Caco-2 (cell line): ENCODE results near the gene TRPM5. TPM values are rescaled to one million over a fixed set of nuclear protein-coding genes. Genes with fewer than 3 reads are reported as not detected.

ENCODE experiments used
- BruUV-seq: library from RNA; stranded (reverse); fragments of 400-500 nt; replicated peaks from 2 replicates; lab custom pipeline; 2021; lab: Mats Ljungman, UMichigan
- CTCF ChIA-PET: fragments of 300-600 bp; sonication (Branson Sonifier 250); formaldehyde crosslinking; loops from one replicate; lab custom pipeline; 2022; ENCODE audit warnings: antibody characterized with exemption; lab: Charles Lee
- POLR2A ChIA-PET: fragments of 300-600 bp; sonication (Branson Sonifier 250); formaldehyde crosslinking; loops from one replicate; lab custom pipeline; 2022; ENCODE audit warnings: antibody characterized with exemption; lab: Charles Lee
- DNase-seq, 2 experiments: peaks; one replicate each; pipeline versions ENCODE4 v3.0.0 to v3.0.0-alpha.2; 2020 to 2022
- H3K27me3 ChIP-seq: replicated peaks from 2 replicates; pipeline ENCODE4 v1.6.0; 2011; ENCODE audit warnings: low read length; ENCODE audit not compliant: control insufficient read depth, insufficient read depth
- H3K36me3 ChIP-seq: 2 replicates; pipeline ENCODE4 v1.5.1; 2011; ENCODE audit warnings: low read length; ENCODE audit not compliant: control insufficient read depth, insufficient read depth
- H3K4me1 ChIP-seq: fragments of 250-450 bp; sonication (Bioruptor Pico); 2 replicates; pipeline ENCODE4 v1.5.1; 2020; ENCODE audit warnings: mild to moderate bottlenecking
- H3K4me3 ChIP-seq: 2 replicates; pipeline ENCODE4 v1.5.1; 2011; ENCODE audit warnings: low read depth, mild to moderate bottlenecking, control low read depth, low read length
- H3K9me3 ChIP-seq: fragments of 250-450 bp; sonication (Bioruptor Pico); 2 replicates; pipeline ENCODE4 v1.5.1; 2020; ENCODE audit warnings: mild to moderate bottlenecking, moderate library complexity
- H3K27ac Mint-ChIP-seq: one replicate; pipeline ENCODE4 v1.8.0; 2022; ENCODE audit warnings: mixed read lengths; ENCODE audit not compliant: unreplicated experiment
- H3K27me3 Mint-ChIP-seq: one replicate; pipeline ENCODE4 v1.8.0; 2022; ENCODE audit warnings: mixed read lengths; ENCODE audit not compliant: insufficient read depth, unreplicated experiment
- H3K36me3 Mint-ChIP-seq: one replicate; pipeline ENCODE4 v1.8.0; 2022; ENCODE audit warnings: mild to moderate bottlenecking, mixed read lengths; ENCODE audit not compliant: insufficient read depth, unreplicated experiment
- H3K4me1 Mint-ChIP-seq: one replicate; pipeline ENCODE4 v1.8.0; 2022; ENCODE audit warnings: low read depth, mixed read lengths; ENCODE audit not compliant: unreplicated experiment
- H3K4me3 Mint-ChIP-seq: one replicate; pipeline ENCODE4 v1.8.0; 2022; ENCODE audit warnings: mild to moderate bottlenecking, moderate library complexity, mixed read lengths; ENCODE audit not compliant: unreplicated experiment
- H3K9me3 Mint-ChIP-seq: one replicate; pipeline ENCODE4 v1.8.0; 2022; ENCODE audit warnings: mixed read lengths; ENCODE audit not compliant: unreplicated experiment
- intact Hi-C: fragments of 100-400 bp; cut with micrococcal nuclease; formaldehyde crosslinking; loops from one replicate; pipeline ENCODE4 v1.10.0; 2022; ENCODE audit not compliant: unreplicated experiment
- total RNA-seq: library from RNA; stranded (reverse); gene quantifications from 2 replicates; pipeline ENCODE4 v1.2.3, GENCODE V29; 2022
- TF ChIP-seq, protein P1 (sequence below), 2 experiments: fragments of 200-600 bp in 1 of 2; IDR thresholded peaks; 1 replicate in 1 of 2; 2 replicates in 1 of 2; pipeline versions ENCODE4 v1.5.1 to v1.8.0; 2011 to 2022; ENCODE audit warnings: antibody characterized with exemption in 1 of 2, control low read depth in 1 of 2, inconsistent platforms in 1 of 2, low read depth in 1 of 2, low read length in 1 of 2, mild to moderate bottlenecking in 1 of 2, moderate library complexity in 1 of 2; ENCODE audit not compliant: insufficient read depth in 1 of 2, severe bottlenecking in 1 of 2, unreplicated experiment in 1 of 2

Gene TRPM5
- total RNA-seq, 1 experiment from 2014 or later = not detected

DNA sequence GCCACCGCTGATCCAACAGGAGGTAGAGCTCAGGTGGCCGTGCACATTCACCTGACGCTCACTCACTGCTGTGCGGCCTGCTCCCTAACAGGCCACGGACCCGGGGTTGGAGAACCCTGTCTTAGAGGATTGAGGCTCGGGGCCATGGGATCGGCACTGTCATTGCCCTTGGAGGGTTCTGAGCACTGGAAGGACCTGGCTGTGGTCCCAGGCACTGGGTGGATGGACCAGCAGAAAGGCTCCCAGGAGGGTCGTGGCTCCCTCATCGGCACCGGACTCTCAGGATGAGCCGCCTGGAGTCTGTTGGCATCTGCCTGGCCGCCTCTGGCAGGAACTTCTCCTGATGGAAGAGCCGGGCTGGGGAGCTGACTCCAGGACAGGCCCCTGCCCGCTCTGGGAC is 7.0 kb upstream of the TRPM5 start:
- H3K27me3 Mint-ChIP-seq = peaks cover 6% of the 10 kb centered on the region
- DNase-seq = peak in 1 of 2 experiments; percentile 27
- no peak overlapping the region for H3K4me3 Mint-ChIP-seq
- no peaks in the 10 kb centered on the region for H3K9me3 Mint-ChIP-seq
- H3K27ac Mint-ChIP-seq = no peak overlapping the region
- Histone ChIP-seq H3K4me3 (no peak overlapping the region), H3K4me1 (no peaks in the 10 kb centered on the region), H3K27me3 (peaks cover 3% of the 10 kb centered on the region), H3K36me3 (no peaks in the 10 kb centered on the region), H3K9me3 (no peaks in the 10 kb centered on the region)
- TF ChIP-seq, protein P1, sequence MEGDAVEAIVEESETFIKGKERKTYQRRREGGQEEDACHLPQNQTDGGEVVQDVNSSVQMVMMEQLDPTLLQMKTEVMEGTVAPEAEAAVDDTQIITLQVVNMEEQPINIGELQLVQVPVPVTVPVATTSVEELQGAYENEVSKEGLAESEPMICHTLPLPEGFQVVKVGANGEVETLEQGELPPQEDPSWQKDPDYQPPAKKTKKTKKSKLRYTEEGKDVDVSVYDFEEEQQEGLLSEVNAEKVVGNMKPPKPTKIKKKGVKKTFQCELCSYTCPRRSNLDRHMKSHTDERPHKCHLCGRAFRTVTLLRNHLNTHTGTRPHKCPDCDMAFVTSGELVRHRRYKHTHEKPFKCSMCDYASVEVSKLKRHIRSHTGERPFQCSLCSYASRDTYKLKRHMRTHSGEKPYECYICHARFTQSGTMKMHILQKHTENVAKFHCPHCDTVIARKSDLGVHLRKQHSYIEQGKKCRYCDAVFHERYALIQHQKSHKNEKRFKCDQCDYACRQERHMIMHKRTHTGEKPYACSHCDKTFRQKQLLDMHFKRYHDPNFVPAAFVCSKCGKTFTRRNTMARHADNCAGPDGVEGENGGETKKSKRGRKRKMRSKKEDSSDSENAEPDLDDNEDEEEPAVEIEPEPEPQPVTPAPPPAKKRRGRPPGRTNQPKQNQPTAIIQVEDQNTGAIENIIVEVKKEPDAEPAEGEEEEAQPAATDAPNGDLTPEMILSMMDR (IDR thresholded peaks at IDR 0.05; ENCODE audit: insufficient read depth in 1 of 2, low read depth in 1 of 2, low read length in 1 of 2, severe bottlenecking in 1 of 2, unreplicated experiment in 1 of 2) = no peak
- ChIA-PET CTCF (no interaction called here), POLR2A (no interaction called here)
- H3K4me1 Mint-ChIP-seq = no peaks in the 10 kb centered on the region
- no TSS peak for BruUV-seq
- no peaks in the 10 kb centered on the region for H3K36me3 Mint-ChIP-seq
- intact Hi-C loops = no loop called here

DNA sequence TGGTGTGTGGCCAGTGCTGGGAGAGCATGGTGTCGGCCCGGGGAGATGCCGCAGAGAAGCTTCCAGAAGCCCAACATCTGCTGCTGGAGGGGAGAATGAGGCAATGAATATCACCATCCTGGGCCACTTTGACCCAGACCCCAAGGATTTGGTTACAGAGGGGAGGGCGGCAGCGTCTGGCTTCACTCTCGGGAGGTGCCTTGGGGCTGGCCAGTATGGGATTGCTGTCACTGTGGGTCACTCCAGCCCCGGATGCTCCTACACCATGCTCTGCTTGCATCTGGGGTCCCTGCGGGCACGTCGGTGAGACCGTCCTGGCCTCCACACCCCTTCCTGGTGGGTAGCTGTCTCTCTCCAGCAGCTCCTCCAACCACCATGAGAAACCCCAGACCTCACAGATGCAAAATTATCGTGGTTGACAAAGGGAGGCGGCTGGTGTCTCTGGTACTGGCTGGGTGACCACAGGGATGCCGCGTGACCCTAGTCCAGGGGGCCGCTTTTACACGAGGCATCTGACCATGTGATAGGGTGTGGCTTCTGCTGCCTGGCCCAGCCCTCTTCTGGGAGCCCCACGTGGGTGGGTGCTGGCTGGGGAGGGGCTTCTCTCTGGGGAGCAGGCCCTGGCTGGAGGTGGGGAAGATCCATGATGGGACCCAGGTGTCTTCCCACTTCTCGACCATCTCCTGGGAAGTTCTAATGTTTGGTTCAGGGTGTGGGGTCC is 6.2 kb upstream of the TRPM5 start:
- H3K36me3 ChIP-seq = no peaks in the 10 kb centered on the region
- CTCF ChIA-PET = no interaction called here
- intact Hi-C loops = no loop called here

DNA sequence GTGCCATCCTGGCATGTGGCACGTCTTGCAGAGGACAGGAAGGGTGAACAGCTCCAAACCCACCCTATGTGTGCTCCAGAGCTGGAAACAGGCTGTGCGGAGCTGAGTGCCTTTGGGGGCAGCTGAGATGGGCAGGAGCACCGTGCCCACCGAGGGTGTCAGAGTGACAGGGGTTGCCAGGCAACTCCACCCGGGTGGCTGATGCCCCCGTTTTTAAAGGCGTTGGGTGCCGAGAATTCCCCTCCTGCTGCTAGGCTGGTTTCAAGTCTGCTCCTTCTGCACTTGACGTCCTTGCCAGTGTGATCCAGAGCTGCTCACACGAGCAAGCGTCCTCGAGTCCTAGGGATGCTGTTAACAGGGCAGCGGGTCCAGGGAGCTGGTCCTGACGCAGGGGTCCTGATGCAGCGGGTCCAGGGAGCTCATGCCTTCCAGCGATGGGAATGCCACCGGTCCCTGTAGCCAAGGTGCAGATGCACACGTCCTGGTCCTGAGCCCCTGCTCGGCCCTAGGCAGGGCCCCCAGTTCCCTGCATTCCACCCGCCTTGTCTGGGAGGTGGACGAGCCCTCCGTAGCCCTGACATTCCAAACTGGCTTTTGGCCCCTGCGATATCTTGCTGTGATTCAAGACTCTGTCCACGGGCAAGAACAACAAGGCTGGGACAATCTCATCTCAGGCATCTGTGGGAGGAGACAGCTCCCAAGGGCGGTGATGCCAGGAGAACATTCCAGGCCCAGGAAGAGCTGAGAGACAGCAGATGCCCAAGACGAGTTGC is 5.4 kb upstream of the TRPM5 start:
- no peaks in the 10 kb centered on the region for H3K9me3 Mint-ChIP-seq
- H3K4me3 Mint-ChIP-seq = no peak overlapping the region
- Histone ChIP-seq H3K4me1 (no peaks in the 10 kb centered on the region), H3K9me3 (no peaks in the 10 kb centered on the region), H3K27me3 (peaks cover 6% of the 10 kb centered on the region), H3K36me3 (no peaks in the 10 kb centered on the region), H3K4me3 (no peak overlapping the region)
- no peak for DNase-seq
- ChIA-PET CTCF (no interaction called here), POLR2A (interaction anchor here (0.6 kb wide), 1 partner anchor 49 kb away, joined by 3 read pairs; the partner anchor contains the start of gene TSSC4)
- peaks cover 10% of the 10 kb centered on the region for H3K27me3 Mint-ChIP-seq
- BruUV-seq = no TSS peak
- intact Hi-C loops = no loop called here
- H3K36me3 Mint-ChIP-seq = no peaks in the 10 kb centered on the region
- H3K27ac Mint-ChIP-seq = no peak overlapping the region
- TF ChIP-seq, protein P1 (IDR thresholded peaks at IDR 0.05; ENCODE audit: insufficient read depth in 1 of 2, low read depth in 1 of 2, low read length in 1 of 2, severe bottlenecking in 1 of 2, unreplicated experiment in 1 of 2) = no peak
- no peaks in the 10 kb centered on the region for H3K4me1 Mint-ChIP-seq

More for the DNA sequence above, 6.2 kb upstream of the TRPM5 start:
- no peak for DNase-seq
- Histone ChIP-seq H3K9me3 (no peaks in the 10 kb centered on the region), H3K27me3 (peaks cover 4% of the 10 kb centered on the region), H3K4me3 (no peak overlapping the region), H3K4me1 (no peaks in the 10 kb centered on the region)
- BruUV-seq = no TSS peak
- no peak overlapping the region for H3K4me3 Mint-ChIP-seq
- no peaks in the 10 kb centered on the region for H3K4me1 Mint-ChIP-seq
- TF ChIP-seq, protein P1 (IDR thresholded peaks at IDR 0.05; ENCODE audit: insufficient read depth in 1 of 2, low read depth in 1 of 2, low read length in 1 of 2, severe bottlenecking in 1 of 2, unreplicated experiment in 1 of 2) = no peak
- POLR2A ChIA-PET = interaction anchor here (0.6 kb wide), 1 partner anchor 50 kb away, joined by 3 read pairs; the partner anchor contains the start of gene TSSC4
- H3K9me3 Mint-ChIP-seq = no peaks in the 10 kb centered on the region
- H3K27ac Mint-ChIP-seq = no peak overlapping the region
- H3K27me3 Mint-ChIP-seq = peaks cover 7% of the 10 kb centered on the region
- H3K36me3 Mint-ChIP-seq = no peaks in the 10 kb centered on the region
